Measurements from ENCODE around the gene PRRT4. TPM values are rescaled to one million over a fixed set of nuclear protein-coding genes. Genes with fewer than 3 reads are reported as not detected.

Gene PRRT4
- total and polyA plus RNA-seq, 2 of the 13 experiments (the other 11 are each of a cell fraction or from before 2014, with no cell fraction given): not detected

DNA sequence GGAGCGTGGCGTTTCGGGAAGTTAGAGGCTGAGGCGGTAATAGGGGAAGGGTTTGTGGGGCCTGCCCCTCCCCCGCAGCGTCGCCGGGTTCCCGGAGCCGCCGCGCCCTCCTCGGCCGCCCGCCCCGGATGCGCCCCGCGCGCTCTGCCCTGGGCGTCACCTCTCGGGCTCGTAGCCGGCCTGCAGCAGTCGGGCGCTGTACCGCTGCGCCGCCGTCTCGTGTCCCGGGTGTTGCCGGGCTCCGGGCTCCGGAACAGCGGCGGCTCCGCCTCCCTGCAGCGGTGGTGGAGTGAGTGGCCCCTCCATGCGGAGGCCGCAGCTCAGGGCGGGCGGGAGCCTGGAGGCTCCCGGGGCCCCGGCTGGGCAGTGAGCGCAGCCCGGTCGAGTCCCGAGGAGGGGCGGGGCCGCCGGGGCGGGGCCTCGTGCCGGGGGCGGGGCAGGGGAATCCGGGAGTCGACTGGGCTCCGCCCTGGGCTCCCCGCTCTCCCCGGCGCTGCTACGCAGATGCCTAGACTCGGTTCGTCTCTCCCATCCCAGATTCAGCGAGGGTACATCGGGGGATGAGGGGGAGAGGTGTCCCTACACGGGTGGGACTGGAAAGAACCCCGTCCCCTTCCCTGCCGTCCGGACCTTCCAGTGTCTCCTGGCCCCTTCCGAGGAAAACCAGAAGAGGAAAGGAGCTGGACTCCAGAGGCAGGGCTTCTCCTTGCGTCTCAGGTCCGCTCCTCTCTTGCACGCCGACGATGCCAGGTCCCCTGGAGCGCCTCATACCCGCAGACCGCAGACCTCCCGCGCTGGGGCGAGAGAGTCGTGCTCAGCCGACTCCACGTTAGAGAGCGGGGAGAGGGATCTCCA, 48.3 kb upstream of the PRRT4 start, which contains the start of gene IMPDH1 (continued):
- TF ChIP-seq, protein P1, sequence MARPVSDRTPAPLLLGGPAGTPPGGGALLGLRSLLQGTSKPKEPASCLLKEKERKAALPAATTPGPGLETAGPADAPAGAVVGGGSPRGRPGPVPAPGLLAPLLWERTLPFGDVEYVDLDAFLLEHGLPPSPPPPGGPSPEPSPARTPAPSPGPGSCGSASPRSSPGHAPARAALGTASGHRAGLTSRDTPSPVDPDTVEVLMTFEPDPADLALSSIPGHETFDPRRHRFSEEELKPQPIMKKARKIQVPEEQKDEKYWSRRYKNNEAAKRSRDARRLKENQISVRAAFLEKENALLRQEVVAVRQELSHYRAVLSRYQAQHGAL (CRISPR knock-in tag; IDR thresholded peaks at IDR 0.05; ENCODE audit: not compliant biosample characterization): no peak
- TF ChIP-seq SPEN (CRISPR knock-in tag; IDR thresholded peaks at IDR 0.05; ENCODE audit: low read depth) (0 out of 2 replicates have a peak, but pooled peaks have one; percentile 31), ZNF747 (CRISPR knock-in tag; IDR thresholded peaks at IDR 0.05; ENCODE audit: borderline replicate concordance) (peak; percentile 55; the same call in 1 of the 2 replicates), ZEB1 (IDR thresholded peaks at IDR 0.05; ENCODE audit: insufficient replicate concordance, low read depth) (no peak), SP4 (CRISPR knock-in tag; IDR thresholded peaks at IDR 0.05) (peak; percentile 69; the same call in 1 of the 2 replicates), NAIF1 (CRISPR knock-in tag; IDR thresholded peaks at IDR 0.05; ENCODE audit: borderline replicate concordance) (no peak), ARNT (IDR thresholded peaks at IDR 0.05) (no peak), ZNF773 (CRISPR knock-in tag; IDR thresholded peaks at IDR 0.05; ENCODE audit: borderline replicate concordance) (0 out of 2 replicates have a peak, but pooled peaks have one; percentile 38), ZNF558 (CRISPR knock-in tag; IDR thresholded peaks at IDR 0.05; ENCODE audit: borderline replicate concordance) (no peak), AHR (CRISPR knock-in tag; IDR thresholded peaks at IDR 0.05) (no peak), NR2C2 (CRISPR knock-in tag; IDR thresholded peaks at IDR 0.05; ENCODE audit: borderline replicate concordance) (no peak), ZIK1 (CRISPR knock-in tag; IDR thresholded peaks at IDR 0.05; ENCODE audit: borderline replicate concordance, low read depth) (no peak), ZNF777 (CRISPR knock-in tag; IDR thresholded peaks at IDR 0.05) (peak; percentile 91)
- TF ChIP-seq, protein P2, sequence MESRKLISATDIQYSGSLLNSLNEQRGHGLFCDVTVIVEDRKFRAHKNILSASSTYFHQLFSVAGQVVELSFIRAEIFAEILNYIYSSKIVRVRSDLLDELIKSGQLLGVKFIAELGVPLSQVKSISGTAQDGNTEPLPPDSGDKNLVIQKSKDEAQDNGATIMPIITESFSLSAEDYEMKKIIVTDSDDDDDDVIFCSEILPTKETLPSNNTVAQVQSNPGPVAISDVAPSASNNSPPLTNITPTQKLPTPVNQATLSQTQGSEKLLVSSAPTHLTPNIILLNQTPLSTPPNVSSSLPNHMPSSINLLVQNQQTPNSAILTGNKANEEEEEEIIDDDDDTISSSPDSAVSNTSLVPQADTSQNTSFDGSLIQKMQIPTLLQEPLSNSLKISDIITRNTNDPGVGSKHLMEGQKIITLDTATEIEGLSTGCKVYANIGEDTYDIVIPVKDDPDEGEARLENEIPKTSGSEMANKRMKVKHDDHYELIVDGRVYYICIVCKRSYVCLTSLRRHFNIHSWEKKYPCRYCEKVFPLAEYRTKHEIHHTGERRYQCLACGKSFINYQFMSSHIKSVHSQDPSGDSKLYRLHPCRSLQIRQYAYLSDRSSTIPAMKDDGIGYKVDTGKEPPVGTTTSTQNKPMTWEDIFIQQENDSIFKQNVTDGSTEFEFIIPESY (CRISPR knock-in tag; IDR thresholded peaks at IDR 0.05): no peak
- TF ChIP-seq, protein P3, sequence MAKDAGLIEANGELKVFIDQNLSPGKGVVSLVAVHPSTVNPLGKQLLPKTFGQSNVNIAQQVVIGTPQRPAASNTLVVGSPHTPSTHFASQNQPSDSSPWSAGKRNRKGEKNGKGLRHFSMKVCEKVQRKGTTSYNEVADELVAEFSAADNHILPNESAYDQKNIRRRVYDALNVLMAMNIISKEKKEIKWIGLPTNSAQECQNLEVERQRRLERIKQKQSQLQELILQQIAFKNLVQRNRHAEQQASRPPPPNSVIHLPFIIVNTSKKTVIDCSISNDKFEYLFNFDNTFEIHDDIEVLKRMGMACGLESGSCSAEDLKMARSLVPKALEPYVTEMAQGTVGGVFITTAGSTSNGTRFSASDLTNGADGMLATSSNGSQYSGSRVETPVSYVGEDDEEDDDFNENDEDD (CRISPR knock-in tag; IDR thresholded peaks at IDR 0.05; ENCODE audit: borderline replicate concordance): no peak; the same call in 1 of the 2 replicates
- TF ChIP-seq, protein P4, sequence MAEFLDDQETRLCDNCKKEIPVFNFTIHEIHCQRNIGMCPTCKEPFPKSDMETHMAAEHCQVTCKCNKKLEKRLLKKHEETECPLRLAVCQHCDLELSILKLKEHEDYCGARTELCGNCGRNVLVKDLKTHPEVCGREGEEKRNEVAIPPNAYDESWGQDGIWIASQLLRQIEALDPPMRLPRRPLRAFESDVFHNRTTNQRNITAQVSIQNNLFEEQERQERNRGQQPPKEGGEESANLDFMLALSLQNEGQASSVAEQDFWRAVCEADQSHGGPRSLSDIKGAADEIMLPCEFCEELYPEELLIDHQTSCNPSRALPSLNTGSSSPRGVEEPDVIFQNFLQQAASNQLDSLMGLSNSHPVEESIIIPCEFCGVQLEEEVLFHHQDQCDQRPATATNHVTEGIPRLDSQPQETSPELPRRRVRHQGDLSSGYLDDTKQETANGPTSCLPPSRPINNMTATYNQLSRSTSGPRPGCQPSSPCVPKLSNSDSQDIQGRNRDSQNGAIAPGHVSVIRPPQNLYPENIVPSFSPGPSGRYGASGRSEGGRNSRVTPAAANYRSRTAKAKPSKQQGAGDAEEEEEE (CRISPR knock-in tag; IDR thresholded peaks at IDR 0.05; ENCODE audit: borderline replicate concordance): no peak
- TF ChIP-seq, protein P5, sequence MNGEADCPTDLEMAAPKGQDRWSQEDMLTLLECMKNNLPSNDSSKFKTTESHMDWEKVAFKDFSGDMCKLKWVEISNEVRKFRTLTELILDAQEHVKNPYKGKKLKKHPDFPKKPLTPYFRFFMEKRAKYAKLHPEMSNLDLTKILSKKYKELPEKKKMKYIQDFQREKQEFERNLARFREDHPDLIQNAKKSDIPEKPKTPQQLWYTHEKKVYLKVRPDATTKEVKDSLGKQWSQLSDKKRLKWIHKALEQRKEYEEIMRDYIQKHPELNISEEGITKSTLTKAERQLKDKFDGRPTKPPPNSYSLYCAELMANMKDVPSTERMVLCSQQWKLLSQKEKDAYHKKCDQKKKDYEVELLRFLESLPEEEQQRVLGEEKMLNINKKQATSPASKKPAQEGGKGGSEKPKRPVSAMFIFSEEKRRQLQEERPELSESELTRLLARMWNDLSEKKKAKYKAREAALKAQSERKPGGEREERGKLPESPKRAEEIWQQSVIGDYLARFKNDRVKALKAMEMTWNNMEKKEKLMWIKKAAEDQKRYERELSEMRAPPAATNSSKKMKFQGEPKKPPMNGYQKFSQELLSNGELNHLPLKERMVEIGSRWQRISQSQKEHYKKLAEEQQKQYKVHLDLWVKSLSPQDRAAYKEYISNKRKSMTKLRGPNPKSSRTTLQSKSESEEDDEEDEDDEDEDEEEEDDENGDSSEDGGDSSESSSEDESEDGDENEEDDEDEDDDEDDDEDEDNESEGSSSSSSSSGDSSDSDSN (CRISPR knock-in tag; IDR thresholded peaks at IDR 0.05): peak; percentile 94
- TF ChIP-seq, protein P6, sequence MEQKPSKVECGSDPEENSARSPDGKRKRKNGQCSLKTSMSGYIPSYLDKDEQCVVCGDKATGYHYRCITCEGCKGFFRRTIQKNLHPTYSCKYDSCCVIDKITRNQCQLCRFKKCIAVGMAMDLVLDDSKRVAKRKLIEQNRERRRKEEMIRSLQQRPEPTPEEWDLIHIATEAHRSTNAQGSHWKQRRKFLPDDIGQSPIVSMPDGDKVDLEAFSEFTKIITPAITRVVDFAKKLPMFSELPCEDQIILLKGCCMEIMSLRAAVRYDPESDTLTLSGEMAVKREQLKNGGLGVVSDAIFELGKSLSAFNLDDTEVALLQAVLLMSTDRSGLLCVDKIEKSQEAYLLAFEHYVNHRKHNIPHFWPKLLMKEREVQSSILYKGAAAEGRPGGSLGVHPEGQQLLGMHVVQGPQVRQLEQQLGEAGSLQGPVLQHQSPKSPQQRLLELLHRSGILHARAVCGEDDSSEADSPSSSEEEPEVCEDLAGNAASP (CRISPR knock-in tag; IDR thresholded peaks at IDR 0.05; ENCODE audit: borderline replicate concordance): no peak

Data from HepG2 (cell line).